Neural cell (in vitro differentiated cells): ENCODE data around the gene TFF2. TPM values are rescaled to one million over a fixed set of nuclear protein-coding genes. Genes with fewer than 3 reads are reported as not detected.

Source experiments
- H2AFZ ChIP-seq: fragments of 200-600, 300-800 bp; sonication (generic), shearing (Covaris generic); 2 replicates; pipeline ENCODE4 v1.6.0; 2014; ENCODE audit warnings: low read depth, mild to moderate bottlenecking, antibody characterized with exemption, low read length, moderate library complexity
- H3F3A ChIP-seq: fragments of 200-600 bp; shearing (Covaris generic); 2 replicates; pipeline ENCODE4 v1.6.1; 2016; ENCODE audit warnings: mild to moderate bottlenecking, moderate library complexity, mixed read lengths, antibody characterized with exemption, low read length; ENCODE audit not compliant: insufficient read depth, poor library complexity, severe bottlenecking
- H3K27ac ChIP-seq: fragments of 200-600, 300-800 bp; sonication (generic), shearing (Covaris generic); 2 replicates; pipeline ENCODE4 v1.5.1; 2014; ENCODE audit warnings: mild to moderate bottlenecking, low read length, moderate library complexity
- H3K27me3 ChIP-seq: fragments of 300-800, 200-600 bp; sonication (generic), shearing (Covaris generic); 2 replicates; pipeline ENCODE4 v1.6.0; 2014; ENCODE audit warnings: mild to moderate bottlenecking, low read depth, low read length, moderate library complexity; ENCODE audit not compliant: insufficient read depth
- H3K36me3 ChIP-seq: fragments of 300-800, 200-600 bp; sonication (generic), shearing (Covaris generic); 2 replicates; pipeline ENCODE4 v1.5.1; 2014; ENCODE audit warnings: mild to moderate bottlenecking, antibody characterized with exemption, low read length, moderate library complexity; ENCODE audit not compliant: insufficient read depth
- H3K4me2 ChIP-seq: fragments of 300-800, 200-600 bp; sonication (generic), shearing (Covaris generic); 2 replicates; pipeline ENCODE4 v1.6.0; 2014; ENCODE audit warnings: mild to moderate bottlenecking, low read length
- H3K4me3 ChIP-seq: fragments of 300-800, 200-600 bp; sonication (generic), shearing (Covaris generic); 2 replicates; pipeline ENCODE4 v1.5.1; 2014; ENCODE audit warnings: mild to moderate bottlenecking, low read length, moderate library complexity
- H3K79me2 ChIP-seq: fragments of 200-600 bp; shearing (Covaris generic); replicated peaks from 2 replicates; pipeline ENCODE4 v1.6.0; 2014; ENCODE audit warnings: mild to moderate bottlenecking, low read length, moderate library complexity; ENCODE audit not compliant: insufficient read depth
- H3K9ac ChIP-seq: fragments of 300-800, 200-600 bp; sonication (generic), shearing (Covaris generic); 2 replicates; pipeline ENCODE4 v1.6.1; 2016; ENCODE audit warnings: mild to moderate bottlenecking, low read length, mixed read lengths
- H3K9me2 ChIP-seq: fragments of 200-600 bp; shearing (Covaris generic); 2 replicates; pipeline ENCODE4 v1.6.1; 2016; ENCODE audit warnings: mild to moderate bottlenecking, low read length, mixed read lengths; ENCODE audit not compliant: insufficient read depth
- H3K9me3 ChIP-seq: fragments of 200-600, 300-800 bp; sonication (generic), shearing (Covaris generic); 2 replicates; pipeline ENCODE4 v1.6.1; 2016; ENCODE audit warnings: mild to moderate bottlenecking, mixed run types, low read length, moderate library complexity, mixed read lengths
- H4K20me1 ChIP-seq: fragments of 200-600 bp; shearing (Covaris generic); 2 replicates; pipeline ENCODE4 v1.6.1; 2016; ENCODE audit warnings: mild to moderate bottlenecking, mixed run types; ENCODE audit not compliant: insufficient read depth
- EP300 ChIP-seq: fragments of 450-650 bp; conservative IDR thresholded peaks from 2 replicates; pipeline ENCODE4 v1.6.1; 2014; ENCODE audit warnings: antibody characterized with exemption, mild to moderate bottlenecking, moderate library complexity; ENCODE audit not compliant: poor library complexity, severe bottlenecking
- EZH2 ChIP-seq: fragments of 200-600, 300-800 bp; shearing (Covaris generic), sonication (generic); IDR thresholded peaks from 2 replicates; pipeline ENCODE4 v1.6.1; 2014; ENCODE audit warnings: antibody characterized with exemption, low read length, borderline replicate concordance, mild to moderate bottlenecking; ENCODE audit not compliant: insufficient read depth, poor library complexity, severe bottlenecking
- MXI1 ChIP-seq: fragments of 450-650 bp; conservative IDR thresholded peaks from 2 replicates; pipeline ENCODE4 v1.6.1; 2014; ENCODE audit warnings: antibody characterized with exemption, mild to moderate bottlenecking; ENCODE audit not compliant: poor library complexity, severe bottlenecking
- POLR2AphosphoS5 ChIP-seq: IDR thresholded peaks from 2 replicates; pipeline ENCODE4 v1.6.1; 2012
- RAD21 ChIP-seq: fragments of 450-650 bp; conservative IDR thresholded peaks from 2 replicates; pipeline ENCODE4 v1.6.1; 2014; ENCODE audit warnings: antibody characterized with exemption, mild to moderate bottlenecking, moderate library complexity
- SMC3 ChIP-seq: fragments of 450-650 bp; conservative IDR thresholded peaks from 2 replicates; pipeline ENCODE4 v1.6.1; 2014; ENCODE audit warnings: antibody characterized with exemption, mild to moderate bottlenecking, moderate library complexity; ENCODE audit not compliant: poor library complexity
- TAF1 ChIP-seq: IDR thresholded peaks from 2 replicates; pipeline ENCODE4 v1.6.1; 2012; ENCODE audit warnings: low read depth
- polyA plus RNA-seq: library from polyadenylated mRNA; depleted of rRNA; stranded (reverse); fragments of >200 nt; gene quantifications from 2 replicates; pipeline ENCODE4 v1.2.3, GENCODE V29; 2014
- TF ChIP-seq, protein P1 (sequence below): fragments of 450-650 bp; IDR thresholded peaks from 2 replicates; pipeline ENCODE4 v1.5.1; 2014; ENCODE audit warnings: antibody characterized with exemption, mild to moderate bottlenecking, moderate library complexity; ENCODE audit not compliant: poor library complexity, severe bottlenecking
- TF ChIP-seq, protein P2 (sequence below): IDR thresholded peaks from 2 replicates; pipeline ENCODE4 v1.6.1; 2012; ENCODE audit warnings: borderline replicate concordance

TFF2 gene
- polyA plus RNA-seq, 1 donor from 2014 or later = not detected

- H3K27ac ChIP-seq = no peak overlapping the region
- no peaks in the 10 kb centered on the region for H3K27me3 ChIP-seq
- no peak overlapping the region for H3K9ac ChIP-seq
- H3K9me2 ChIP-seq = no peaks in the 10 kb centered on the region
- TF ChIP-seq EZH2 (no peak), RAD21 (no peak)
- H2AFZ ChIP-seq = no peak overlapping the region
- no peaks in the 10 kb centered on the region for H3F3A ChIP-seq
- no peak overlapping the region for H3K4me2 ChIP-seq
- H4K20me1 ChIP-seq = no peaks in the 10 kb centered on the region
- H3K4me3 ChIP-seq = no peak overlapping the region
- no peaks in the 10 kb centered on the region for H3K79me2 ChIP-seq
- no peaks in the 10 kb centered on the region for H3K9me3 ChIP-seq
- no peaks in the 10 kb centered on the region for H3K36me3 ChIP-seq
Observed at GRCh38 chr21:42381347-42381984, 30.7 kb upstream of the TFF2 start.

DNA sequence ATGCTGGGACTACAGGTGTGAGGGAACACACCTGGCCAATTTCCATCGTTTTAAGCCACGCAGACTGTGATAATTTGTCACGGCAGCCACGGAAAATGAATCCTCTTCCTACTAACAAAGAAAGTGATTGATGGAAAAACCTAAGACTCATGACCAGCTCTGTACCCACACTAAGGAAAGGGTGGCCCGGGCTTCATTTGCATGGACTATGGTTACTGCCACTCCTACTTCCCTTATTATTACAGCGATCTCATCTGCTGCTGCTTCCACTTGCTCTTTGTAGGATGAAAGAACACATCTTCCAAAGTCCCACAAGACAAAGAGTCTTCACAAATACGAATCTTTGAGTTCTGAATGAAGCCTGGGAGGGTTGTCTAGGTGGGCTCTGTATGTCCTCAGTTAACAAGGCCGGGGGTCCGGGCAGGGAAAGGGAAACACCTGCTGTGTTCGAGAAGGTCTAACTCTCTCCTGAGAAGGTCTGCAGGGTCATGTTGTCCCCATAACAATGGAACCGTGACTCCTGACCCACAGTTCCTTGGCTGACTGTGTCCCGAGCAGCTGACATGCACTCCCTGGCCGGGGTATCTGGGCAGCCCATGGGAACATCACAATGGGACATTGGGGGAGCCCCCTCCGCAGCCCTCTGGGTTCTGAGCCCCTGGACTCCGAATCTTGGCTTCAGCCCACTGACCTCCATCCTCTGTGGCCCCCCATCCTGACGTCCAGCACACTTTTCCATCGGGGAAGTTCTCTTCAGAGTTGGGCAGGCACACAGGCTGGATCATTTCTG, 28.8 kb upstream of the TFF2 start:
- Histone ChIP-seq H3K4me3 (no peak overlapping the region), H3K9me3 (no peaks in the 10 kb centered on the region), H3K79me2 (no peaks in the 10 kb centered on the region), H3F3A (no peaks in the 10 kb centered on the region), H3K4me2 (no peak overlapping the region), H3K9ac (no peak overlapping the region), H4K20me1 (no peaks in the 10 kb centered on the region), H3K27me3 (no peaks in the 10 kb centered on the region), H3K36me3 (no peaks in the 10 kb centered on the region), H3K9me2 (no peaks in the 10 kb centered on the region), H3K27ac (no peak overlapping the region), H2AFZ (no peak overlapping the region)
- TF ChIP-seq, protein P1, sequence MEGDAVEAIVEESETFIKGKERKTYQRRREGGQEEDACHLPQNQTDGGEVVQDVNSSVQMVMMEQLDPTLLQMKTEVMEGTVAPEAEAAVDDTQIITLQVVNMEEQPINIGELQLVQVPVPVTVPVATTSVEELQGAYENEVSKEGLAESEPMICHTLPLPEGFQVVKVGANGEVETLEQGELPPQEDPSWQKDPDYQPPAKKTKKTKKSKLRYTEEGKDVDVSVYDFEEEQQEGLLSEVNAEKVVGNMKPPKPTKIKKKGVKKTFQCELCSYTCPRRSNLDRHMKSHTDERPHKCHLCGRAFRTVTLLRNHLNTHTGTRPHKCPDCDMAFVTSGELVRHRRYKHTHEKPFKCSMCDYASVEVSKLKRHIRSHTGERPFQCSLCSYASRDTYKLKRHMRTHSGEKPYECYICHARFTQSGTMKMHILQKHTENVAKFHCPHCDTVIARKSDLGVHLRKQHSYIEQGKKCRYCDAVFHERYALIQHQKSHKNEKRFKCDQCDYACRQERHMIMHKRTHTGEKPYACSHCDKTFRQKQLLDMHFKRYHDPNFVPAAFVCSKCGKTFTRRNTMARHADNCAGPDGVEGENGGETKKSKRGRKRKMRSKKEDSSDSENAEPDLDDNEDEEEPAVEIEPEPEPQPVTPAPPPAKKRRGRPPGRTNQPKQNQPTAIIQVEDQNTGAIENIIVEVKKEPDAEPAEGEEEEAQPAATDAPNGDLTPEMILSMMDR = no peak
- TF ChIP-seq, protein P2, sequence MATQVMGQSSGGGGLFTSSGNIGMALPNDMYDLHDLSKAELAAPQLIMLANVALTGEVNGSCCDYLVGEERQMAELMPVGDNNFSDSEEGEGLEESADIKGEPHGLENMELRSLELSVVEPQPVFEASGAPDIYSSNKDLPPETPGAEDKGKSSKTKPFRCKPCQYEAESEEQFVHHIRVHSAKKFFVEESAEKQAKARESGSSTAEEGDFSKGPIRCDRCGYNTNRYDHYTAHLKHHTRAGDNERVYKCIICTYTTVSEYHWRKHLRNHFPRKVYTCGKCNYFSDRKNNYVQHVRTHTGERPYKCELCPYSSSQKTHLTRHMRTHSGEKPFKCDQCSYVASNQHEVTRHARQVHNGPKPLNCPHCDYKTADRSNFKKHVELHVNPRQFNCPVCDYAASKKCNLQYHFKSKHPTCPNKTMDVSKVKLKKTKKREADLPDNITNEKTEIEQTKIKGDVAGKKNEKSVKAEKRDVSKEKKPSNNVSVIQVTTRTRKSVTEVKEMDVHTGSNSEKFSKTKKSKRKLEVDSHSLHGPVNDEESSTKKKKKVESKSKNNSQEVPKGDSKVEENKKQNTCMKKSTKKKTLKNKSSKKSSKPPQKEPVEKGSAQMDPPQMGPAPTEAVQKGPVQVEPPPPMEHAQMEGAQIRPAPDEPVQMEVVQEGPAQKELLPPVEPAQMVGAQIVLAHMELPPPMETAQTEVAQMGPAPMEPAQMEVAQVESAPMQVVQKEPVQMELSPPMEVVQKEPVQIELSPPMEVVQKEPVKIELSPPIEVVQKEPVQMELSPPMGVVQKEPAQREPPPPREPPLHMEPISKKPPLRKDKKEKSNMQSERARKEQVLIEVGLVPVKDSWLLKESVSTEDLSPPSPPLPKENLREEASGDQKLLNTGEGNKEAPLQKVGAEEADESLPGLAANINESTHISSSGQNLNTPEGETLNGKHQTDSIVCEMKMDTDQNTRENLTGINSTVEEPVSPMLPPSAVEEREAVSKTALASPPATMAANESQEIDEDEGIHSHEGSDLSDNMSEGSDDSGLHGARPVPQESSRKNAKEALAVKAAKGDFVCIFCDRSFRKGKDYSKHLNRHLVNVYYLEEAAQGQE = no peak
- no peak for TF ChIP-seq SMC3
- no peak for TF ChIP-seq MXI1
- no peak for TF ChIP-seq RAD21
- TF ChIP-seq POLR2AphosphoS5 = no peak
- TF ChIP-seq EZH2 = no peak
- no peak for TF ChIP-seq TAF1
- TF ChIP-seq EP300 = no peak
